Stimulated activated CD8-positive, alpha-beta memory T cell treated with anti-CD3 and anti-CD28 coated beads, Interleukin-7, amount 100 ng/mL, for 4 hours (primary cell): ENCODE measurements around the gene SIGMAR1.
"Not testable (repeated sequence)": the region's sequence is repeated elsewhere in the genome, so short reads cannot be mapped to it uniquely, and the experiment has no call there.

Experiments
- DNase-seq, 2 donors: peaks; one replicate each; pipeline ENCODE4 v3.0.0-alpha.2; 2020; ENCODE audit warnings: low read depth in 2 of 2

The SIGMAR1 gene

DNA sequence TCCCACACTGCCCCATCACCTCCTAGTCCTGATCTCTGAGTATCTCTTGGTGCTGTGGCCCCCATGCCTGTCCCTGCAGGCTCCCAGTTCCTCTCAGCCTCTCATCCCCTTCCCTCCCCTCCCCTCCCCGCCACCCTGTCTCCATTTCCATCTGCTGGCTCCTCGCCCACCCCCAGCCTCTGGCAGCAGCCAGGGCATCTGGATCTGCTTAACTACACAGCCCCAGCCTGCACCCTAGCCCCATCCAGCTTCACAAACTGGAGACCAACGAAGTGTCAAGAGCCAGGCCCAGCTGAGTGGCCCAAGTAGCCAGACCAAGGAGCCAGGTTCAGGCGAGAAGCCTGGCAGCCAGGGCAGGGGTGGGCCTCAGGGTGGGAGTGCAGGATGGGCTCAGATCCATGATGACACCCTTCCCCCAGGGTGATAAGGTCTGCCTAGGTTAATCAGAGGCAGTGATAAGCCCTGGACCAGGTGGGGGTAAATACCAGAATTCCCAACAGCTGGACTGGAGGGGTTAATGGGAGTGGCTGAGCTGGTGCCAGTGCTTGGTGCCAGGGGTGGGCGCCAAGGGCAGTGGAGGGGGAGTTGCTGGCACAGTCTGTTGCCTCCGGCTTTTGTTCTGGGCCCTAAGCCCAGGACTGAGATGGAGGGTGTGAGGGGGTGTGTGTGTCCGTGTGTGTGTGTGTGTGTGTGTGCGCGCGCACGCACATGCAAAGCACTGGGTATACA is 16.9 kb upstream of the SIGMAR1 start:
- DNase-seq = no peak

DNA sequence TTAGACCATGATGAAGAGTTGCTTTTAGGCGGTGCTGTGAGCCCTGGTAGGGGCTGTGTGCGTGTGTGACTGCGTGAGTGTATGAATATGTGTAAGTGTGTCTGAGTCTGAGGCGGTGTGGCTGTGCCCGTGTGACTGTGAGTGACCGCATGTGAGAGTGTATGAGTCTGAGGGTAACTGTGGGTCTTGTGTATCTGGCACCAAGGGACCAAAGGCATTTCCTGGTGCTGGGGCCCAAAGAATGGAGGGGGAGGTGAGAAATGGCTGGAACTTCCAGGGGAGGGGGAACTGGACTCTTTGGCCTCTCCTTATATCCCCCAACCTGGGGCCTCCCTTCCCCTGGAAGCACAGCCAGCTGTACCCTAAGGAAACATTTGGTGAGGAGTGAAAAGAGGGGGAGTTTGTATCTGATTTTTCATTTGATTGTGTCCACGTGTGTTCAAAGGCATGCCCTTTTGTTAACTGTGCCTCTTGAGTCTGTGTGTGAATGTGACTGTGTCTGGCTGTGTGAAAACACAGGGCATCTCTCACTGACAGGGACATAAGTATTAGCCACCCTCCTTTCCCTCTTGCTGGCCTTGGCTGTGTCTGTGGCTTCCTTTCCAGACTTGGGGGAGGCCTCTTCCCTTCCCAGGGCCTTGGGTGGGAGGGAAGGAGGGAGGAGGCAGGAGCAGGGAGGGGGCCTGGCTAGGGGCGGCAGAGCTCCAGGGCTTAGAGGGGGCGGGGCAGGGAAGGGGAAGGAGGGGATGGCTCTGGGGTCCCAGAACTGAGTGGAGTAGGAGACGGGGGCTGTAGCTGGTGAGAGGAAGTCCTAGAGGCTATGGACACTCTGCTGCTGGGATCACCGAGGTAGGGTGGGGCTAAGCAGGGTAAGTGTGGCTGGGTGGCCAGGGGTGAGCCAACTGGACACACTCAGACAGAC is 15.8 kb upstream of the SIGMAR1 start:
- DNase-seq = no peak

DNA sequence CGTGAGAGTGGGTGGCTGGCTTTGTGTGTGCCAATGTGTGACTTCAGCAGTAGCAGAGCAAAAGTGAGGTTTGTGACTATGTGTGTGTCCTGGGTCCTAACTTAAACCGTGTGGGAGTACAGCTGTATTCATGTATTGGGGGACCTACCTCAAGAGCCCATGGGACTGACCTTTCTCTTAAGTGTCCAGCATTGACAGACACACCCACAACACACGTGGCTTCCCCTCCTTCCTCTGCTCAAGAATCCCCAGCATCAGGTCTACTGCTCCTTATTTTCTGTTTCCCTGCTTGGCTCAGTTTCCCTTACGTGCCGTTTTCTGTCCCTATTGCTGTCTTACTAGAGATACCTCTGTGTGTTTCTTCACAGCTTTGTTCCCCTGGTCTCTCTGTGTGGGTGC is 15.0 kb upstream of the SIGMAR1 start:
- no peak for DNase-seq

DNA sequence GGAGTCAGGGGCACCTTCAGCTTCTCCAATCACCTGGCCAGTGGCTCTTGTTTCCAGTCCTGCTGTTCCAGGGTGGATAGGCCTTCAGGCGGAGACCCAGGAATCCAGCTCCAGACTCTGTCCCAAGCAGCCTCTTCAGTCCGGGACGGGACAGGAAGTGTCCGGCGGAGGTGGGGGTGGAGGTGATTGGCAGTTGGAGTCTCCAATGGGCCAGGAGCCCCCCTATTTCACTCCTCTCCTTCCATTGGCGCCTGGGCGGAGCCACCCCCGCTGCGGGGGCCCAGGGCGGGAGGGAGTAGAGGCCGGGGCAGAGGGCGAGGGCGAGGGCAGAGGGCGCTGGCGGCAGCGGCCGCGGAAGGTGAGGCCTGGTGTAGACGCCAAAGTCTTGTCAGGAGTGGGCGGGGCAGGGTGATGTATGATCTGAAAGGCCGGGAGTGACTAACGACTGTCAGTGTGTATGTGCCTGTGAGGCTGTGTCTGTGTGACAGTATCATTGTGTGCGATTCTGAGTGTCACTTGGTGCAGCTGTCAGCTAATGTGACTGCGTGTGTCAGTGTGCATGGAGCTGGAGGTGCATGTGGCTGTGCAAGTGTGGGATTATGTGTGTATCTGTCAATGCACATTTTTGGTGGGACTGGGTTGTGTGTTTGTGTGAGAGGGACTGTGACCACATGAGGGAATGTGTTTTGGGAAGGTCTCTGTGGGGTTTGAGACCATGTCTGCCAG is 14.5 kb upstream of the SIGMAR1 start, which contains the start of gene IL11RA:
Gene IL11RA (plus strand): TSS at position 310 of the 726 bp plus-strand sequence. CDS start 3,033 bp downstream, outside the sequence.
- DNase-seq = peak in 1 of 2 donors; percentile 36

DNA sequence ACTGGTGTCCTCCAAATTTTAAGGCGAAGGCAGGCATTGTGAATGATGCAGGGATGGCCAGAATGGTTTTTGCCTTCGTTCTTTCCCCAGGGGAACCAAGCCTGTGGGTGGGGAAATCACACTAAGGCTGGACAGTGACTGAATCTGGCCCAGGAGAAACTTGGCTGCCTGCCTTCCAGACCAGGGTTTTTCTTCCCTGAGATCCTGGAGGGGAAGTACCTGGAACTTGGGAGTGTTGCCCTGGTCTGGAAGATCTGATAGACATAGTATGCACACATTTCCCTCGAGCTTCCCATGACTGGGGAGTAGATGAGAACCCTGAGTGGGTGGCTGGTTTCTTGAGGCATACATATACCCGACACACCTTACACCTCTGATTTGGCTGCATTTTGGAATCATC is 13.7 kb upstream of the SIGMAR1 start:
- DNase-seq = no peak

DNA sequence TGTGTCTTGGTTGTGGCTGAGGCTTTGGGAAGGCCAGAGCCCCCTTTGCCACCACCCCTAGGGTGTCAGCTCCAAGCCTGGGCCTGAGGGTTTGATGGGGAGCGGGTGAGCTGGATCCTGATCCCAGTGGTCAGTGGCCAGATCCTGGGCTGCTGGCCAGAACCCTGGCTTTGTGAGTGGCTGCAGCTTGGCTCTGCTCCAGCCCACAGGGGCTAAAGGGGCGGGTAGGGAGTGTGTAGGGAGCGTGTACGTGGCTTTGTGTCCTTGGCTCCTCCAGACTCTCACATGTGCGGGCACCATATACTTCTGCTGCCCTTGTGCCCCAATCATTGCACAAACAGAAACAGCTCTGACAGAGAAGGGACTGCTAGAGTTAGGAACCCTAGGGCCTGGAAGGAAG is 13.2 kb upstream of the SIGMAR1 start:
- no peak for DNase-seq

DNA sequence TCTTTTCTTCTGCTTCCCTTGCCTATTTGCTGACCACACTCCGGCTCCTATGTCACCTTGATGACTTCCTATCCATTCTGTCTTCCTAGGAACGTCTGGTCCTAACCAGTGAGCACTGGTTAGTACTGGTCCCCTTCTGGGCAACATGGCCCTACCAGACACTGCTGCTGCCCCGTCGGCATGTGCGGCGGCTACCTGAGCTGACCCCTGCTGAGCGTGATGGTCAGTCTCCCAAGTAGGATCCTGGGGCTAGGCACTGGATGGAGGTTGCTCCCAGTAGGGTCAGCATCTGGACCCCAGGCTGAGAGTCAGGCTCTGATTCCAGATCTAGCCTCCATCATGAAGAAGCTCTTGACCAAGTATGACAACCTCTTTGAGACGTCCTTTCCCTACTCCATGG is 11.1 kb upstream of the SIGMAR1 start:
- DNase-seq = no peak

DNA sequence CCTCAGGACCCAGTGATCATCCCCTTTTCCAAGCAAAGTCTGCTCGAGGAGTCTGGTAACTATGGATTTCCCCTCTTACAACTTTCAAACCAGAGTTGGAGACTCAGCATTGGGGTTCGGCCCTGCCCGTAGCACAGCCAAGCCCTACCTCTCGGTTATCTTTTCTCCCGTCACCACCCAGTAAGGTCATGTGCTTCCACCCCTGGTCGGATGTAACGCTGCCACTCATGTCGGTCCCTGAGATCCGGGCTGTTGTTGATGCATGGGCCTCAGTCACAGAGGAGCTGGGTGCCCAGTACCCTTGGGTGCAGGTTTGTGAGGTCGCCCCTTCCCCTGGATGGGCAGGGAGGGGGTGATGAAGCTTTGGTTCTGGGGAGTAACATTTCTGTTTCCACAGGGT is 10.1 kb upstream of the SIGMAR1 start:
- no peak for DNase-seq

DNA sequence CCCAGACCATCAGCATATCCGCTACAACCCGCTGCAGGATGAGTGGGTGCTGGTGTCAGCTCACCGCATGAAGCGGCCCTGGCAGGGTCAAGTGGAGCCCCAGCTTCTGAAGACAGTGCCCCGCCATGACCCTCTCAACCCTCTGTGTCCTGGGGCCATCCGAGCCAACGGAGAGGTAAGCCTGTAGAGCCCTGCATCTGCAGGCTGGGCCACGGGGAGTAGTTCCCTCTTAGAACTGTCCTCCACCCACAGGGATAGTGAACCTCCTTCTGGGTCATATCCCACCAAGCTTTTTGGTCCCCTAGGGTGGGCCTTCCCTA is 9.5 kb upstream of the SIGMAR1 start:
- DNase-seq = no peak

DNA sequence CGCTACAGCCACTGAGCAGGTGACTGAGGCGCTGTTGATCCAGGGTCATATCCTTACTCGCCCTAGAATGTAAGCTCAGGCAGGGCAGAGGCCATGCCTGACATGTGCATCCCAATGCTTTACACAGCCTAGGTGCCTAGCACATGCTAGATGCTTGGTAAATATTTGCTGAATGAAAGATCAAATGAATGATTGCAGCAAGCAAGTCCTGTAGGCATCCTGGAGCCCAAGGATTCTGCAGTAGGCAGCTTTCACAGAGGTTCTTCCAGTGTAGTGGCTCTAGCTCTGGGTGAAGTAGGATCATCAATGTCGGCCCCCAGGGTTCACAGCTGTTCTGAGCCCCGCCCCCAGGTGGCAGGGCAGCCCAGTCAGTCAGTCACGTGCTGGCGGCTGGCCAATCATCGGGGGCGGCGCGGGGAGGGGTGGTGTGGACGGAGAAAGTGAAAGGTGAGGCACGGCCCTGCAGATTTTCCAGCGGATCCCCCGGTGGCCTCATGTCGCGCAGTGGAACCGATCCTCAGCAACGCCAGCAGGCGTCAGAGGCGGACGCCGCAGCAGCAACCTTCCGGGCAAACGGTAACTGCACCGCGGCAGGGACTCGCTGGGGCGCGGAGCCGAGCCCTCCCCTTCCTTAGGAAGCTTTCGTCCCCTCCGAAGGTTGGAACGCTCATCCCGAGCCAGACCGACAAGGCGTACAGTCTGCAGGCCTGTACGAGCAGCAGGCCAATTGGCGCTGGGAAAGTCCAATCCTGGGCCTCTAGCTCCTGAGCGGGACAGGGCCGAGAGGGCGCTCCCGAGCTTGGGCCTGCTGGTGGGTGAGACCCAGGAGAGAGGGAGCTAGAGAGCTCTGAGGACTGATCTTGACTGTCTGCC is 8.9 kb upstream of the SIGMAR1 start, which contains the start of gene GALT:
Gene GALT (plus strand): TSS at position 465 of the 873 bp plus-strand sequence. CDS start 30 bp downstream, at position 495.
- peak; percentile 94 to 95 for DNase-seq

DNA sequence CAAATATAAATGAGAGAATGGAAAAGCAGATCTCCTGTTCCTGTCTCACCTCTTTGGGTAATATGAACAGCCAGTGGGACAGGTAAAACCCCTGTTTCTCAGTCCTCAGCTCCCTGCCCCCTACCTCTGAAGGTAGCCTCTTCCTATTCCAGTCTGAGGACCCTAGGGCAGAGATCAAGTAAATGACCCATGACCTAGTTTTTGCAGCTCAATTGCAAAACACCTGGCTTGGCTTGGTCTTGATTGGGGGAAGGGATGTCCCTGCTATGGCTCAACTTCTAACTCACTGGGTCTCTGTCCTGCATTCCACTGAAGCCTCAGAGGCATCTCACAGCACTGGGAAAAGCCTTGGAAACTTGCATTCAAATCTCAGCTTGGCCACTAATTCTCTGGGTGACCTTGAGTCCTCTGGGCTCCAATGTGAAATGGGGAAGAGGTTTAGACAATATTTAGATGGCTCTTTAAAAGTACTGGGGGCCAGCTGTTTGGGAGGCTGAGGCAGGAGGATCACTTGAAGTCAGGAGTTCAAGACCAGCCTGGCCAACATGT is 7.3 kb upstream of the SIGMAR1 start:
- DNase-seq = no peak

DNA sequence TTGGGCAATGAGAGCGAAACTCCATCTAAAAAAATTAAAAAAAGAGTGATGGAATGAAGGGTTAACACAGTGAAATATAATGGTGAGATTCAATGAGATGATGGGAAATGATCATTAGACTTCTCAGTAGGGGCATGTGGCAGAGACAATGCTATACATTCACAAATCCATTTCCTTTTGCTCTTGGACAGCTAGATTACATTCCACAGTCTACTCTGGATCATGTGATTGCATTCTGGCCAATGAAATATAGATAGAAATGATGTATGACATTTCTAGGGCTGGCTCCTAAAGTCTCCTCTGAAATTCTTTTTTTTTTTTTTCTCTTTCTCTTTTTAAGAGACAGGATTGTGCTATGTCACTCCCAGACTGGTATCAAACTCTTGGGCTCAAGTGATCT is 5.1 kb upstream of the SIGMAR1 start:
- no peak for DNase-seq

DNA sequence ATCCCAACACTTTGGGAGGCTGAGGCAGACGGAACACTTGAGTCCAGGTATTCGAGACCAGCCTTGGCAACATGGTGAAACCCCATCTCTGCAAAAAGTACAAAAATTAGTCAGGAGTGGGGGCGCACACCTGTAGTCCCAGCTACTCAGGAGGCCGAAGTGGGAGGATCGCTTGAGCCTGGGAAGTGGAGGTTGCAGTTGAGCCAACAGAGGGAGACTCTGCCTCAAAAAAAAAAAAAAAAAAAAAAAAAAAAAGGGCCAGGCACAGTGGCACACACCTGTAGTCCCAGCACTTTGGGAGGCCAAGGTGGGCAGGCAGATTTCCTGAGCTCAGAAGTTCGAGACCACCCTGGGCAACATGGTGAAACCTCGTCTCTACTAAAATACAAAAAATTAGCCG is 1.7 kb upstream of the SIGMAR1 start:
- DNase-seq = not testable (repeated sequence)

DNA sequence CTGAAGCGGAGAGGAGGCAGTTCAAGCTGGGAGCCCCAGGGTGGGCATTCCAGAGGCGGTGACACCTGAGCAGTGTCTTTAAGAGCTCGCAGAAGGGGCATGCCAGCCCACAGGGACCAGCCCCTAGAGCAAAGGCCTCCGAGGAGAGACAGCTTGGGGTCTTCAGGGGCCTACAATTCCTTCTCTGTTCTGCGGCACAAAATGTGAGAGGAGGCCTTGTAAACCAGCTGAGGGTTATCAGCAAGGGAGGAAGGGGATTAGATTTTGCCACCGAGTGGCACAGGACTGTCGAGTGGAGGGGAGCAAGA is 505 bp upstream of the SIGMAR1 start:
- DNase-seq = no peak

DNA sequence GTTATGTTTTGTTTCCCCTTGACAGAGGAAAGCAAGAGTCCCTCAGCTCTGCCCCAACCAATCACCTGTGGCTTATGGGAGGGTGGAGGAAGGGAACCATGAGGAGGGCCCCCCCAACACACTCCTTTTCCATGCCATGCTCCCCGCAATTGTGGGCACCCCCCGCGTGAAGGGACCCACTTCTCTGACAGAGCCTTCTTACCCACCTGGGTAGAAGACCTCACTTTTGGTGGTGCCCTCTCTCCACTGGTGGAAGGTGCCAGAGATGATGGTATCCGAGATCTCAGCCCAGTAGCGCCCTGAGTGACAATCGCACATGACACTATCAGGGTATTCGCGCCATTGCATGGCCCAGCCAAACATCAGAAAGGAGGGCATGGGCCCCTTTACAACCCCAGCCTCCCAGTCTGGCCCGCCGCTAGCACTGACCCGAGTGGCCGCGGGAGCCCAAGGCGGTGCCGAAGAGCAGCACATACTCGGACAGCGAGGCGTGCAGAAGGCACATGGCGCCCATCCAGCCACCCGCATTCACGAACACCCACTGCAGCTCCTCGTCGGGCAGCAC is 714 bp downstream of the SIGMAR1 start:
- DNase-seq = no peak

DNA sequence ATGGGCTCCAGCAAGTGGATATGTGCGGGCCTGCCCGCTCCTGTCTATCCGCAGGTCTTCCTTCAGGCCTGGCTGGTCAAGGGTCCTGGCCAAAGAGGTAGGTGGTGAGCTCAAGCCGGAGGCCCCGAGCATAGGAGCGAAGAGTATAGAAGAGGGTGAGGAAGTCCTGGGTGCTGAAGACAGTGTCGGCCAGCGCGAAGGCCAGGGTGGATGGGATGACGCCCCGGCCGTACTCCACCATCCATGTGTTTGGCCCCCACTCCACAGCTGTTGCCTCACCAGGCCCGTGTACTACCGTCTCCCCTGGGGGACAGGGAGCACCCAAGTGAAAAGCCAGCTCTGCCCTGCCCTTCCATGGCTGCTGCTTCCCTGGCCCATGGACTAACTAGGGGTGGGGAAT is 2.0 kb downstream of the SIGMAR1 start:
- DNase-seq = no peak

DNA sequence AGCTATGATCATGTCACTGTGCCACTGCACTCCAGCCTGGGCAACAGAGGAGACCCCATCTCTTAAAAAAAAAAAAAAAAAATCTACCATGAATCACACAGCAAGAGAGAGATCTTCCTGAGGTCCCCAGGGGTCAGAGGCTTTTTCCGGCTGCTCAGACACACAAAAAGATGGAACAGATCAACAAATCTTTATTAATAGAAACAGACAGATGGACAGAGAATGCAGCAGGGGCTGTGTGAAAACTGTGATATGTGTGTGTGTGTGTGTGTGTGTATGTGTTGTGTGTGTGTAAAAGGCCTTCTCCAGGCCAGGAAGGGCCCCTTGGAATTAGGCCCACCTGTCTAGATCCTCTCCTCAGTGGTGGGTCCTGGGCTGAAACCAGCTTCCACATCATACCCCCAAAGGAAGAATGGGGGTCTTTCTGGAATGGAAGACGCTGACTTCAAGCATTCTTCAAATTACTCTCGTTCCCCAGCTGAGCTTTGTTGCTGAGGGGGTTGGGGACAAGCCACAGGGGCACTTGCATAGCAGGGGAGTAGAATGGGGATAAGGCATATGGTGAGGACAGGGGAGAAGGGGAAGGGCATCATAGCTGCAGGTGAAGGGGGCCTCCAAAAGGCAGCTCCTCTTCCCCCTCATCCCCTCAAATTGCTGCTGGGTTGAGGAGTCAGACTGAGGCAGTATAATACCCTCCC is 2.9 kb downstream of the SIGMAR1 start:
- no peak for DNase-seq

DNA sequence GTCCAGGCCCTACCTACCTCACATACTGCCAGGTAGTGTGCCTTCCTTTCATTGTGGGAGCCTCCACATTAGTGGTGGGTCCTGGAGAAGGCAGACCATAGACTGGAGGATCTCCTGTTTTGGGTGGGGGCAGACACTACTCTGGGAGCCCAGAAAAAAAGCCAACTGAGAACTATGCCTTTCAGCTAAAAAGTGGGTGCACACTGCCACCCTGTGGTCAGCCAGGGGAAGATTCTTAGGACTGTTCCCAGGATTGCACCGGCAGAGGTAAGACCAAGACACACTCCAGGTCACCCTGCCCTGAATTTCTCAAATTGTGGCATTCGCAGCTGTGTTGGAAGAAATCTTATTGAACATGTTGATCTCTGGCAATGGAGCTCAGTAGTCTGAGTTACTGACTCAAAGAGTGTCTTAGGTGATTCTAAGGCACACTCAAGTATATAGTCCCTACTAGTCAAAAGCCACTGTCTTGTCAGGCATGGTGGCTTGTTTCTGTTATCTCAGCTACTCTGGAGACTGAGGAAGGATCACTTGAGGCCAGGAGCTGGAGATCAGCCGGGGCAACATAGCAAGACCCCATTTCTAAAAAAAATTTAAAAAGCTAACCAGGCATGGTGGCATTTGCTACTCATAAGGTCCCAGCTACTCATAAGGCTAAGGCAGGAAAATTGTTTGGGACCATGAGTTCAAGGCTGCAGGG is 3.6 kb downstream of the SIGMAR1 start:
- peak in 1 of 2 donors; percentile 57 for DNase-seq

DNA sequence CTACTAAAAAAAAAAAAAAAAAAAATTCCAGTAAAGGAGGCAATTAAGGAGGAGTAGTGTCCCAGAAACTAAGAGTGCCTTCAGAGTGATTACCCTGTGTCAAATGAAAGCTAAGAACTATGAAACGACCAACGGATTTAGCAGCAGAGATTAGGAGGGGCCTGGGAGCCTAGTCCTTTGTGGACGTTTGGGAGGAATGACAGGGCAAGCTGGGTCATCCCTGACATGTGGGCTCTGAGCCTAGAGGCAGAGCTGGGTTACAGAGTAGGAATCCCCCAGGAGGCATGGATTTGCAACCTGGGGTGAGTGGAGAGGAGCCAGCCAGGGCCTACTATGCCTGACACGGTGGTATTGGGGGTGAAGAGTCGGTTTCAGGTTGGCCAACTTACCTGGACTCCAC is 4.4 kb downstream of the SIGMAR1 start:
- DNase-seq = no peak
